ENCODE measurements around the gene LEKR1. TPM values are rescaled to one million over a fixed set of nuclear protein-coding genes. Genes with fewer than 3 reads are reported as not detected.

The LEKR1 gene
- total and polyA plus RNA-seq, 2 experiments from 2014 or later = 0.77 to 0.91 TPM

GRCh38 chr3:156978481-156978961 lies 152.4 kb downstream of the LEKR1 start:
- H3K27ac ChIP-seq = no peak overlapping the region
- TF ChIP-seq, protein P1, sequence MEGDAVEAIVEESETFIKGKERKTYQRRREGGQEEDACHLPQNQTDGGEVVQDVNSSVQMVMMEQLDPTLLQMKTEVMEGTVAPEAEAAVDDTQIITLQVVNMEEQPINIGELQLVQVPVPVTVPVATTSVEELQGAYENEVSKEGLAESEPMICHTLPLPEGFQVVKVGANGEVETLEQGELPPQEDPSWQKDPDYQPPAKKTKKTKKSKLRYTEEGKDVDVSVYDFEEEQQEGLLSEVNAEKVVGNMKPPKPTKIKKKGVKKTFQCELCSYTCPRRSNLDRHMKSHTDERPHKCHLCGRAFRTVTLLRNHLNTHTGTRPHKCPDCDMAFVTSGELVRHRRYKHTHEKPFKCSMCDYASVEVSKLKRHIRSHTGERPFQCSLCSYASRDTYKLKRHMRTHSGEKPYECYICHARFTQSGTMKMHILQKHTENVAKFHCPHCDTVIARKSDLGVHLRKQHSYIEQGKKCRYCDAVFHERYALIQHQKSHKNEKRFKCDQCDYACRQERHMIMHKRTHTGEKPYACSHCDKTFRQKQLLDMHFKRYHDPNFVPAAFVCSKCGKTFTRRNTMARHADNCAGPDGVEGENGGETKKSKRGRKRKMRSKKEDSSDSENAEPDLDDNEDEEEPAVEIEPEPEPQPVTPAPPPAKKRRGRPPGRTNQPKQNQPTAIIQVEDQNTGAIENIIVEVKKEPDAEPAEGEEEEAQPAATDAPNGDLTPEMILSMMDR (IDR thresholded peaks at IDR 0.05; ENCODE audit: low read depth, low read length) = no peak
- no peaks in the 10 kb centered on the region for H3K27me3 ChIP-seq
- H3K4me3 ChIP-seq = no peak overlapping the region
- H3K4me1 ChIP-seq (ENCODE audit: low read depth) = peaks cover 31% of the 10 kb centered on the region
- H3K9me3 ChIP-seq (ENCODE audit: low read depth) = no peaks in the 10 kb centered on the region
- H3K36me3 ChIP-seq = no peaks in the 10 kb centered on the region
- DNase-seq (ENCODE audit: low read depth in 1 of 2, low spot score in 1 of 2) = no peak

- H3K4me3 ChIP-seq = no peak overlapping the region
- H3K27me3 ChIP-seq = no peaks in the 10 kb centered on the region
- DNase-seq (ENCODE audit: low read depth in 1 of 2, low spot score in 1 of 2) = no peak
- TF ChIP-seq, protein P1 (IDR thresholded peaks at IDR 0.05; ENCODE audit: low read depth, low read length) = no peak
- no peak overlapping the region for H3K27ac ChIP-seq
- H3K4me1 ChIP-seq (ENCODE audit: low read depth) = peaks cover 14% of the 10 kb centered on the region
- no peaks in the 10 kb centered on the region for H3K9me3 ChIP-seq (ENCODE audit: low read depth)
- H3K36me3 ChIP-seq = no peaks in the 10 kb centered on the region
These were observed 154.9 kb downstream of the LEKR1 start for GRCh38 chr3:156981005-156981404.

DNA sequence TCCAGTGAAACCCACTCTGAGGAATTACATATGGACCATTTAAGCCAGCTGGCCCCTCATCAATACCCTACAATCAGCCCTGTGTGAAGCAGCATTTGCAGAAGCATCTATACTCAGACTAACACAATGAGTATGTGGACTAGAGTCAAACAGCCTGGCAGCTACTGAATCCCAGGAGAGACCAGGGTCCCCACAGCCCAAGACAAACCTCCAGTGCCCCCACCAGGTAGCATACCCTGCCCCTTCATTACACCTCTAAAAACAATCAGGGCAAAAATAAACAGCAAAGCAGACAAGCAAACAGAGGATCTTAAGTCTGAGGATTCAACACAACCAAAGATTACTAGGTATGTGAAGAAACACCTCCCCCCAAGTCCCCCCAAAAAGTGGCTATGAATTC lies 157.4 kb downstream of the LEKR1 start:
- no peak for DNase-seq (ENCODE audit: low read depth in 1 of 2, low spot score in 1 of 2)
- Histone ChIP-seq H3K27me3 (no peaks in the 10 kb centered on the region), H3K4me1 (ENCODE audit: low read depth) (peaks cover 12% of the 10 kb centered on the region), H3K4me3 (no peak overlapping the region), H3K36me3 (no peaks in the 10 kb centered on the region), H3K9me3 (ENCODE audit: low read depth) (no peaks in the 10 kb centered on the region), H3K27ac (no peak overlapping the region)
- TF ChIP-seq, protein P1 (IDR thresholded peaks at IDR 0.05; ENCODE audit: low read depth, low read length) = no peak

DNA sequence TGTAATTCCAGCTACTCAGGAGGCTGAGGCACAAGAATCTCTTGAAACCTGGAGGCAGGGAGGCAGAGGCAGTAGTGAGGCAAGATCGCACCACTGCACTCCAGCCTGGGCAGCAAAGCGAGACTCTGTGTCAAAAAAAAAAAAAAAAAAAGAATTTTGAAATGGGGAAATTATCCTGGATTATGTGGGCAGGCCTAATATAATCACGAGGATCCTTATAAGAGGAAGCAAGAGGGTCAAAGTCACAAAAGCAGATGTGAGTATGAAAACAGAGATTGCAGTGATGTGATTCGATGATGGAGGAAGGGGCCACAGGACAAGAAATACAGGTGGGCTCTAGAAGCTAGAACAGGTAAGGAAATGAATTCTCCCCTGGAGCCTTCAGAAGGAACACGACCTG lies 159.6 kb downstream of the LEKR1 start:
- TF ChIP-seq, protein P1 (IDR thresholded peaks at IDR 0.05; ENCODE audit: low read depth, low read length) = no peak
- H3K36me3 ChIP-seq = no peaks in the 10 kb centered on the region

GRCh38 chr3:156987946-156988345 lies 161.8 kb downstream of the LEKR1 start:
- H3K27ac ChIP-seq = no peak overlapping the region
- H3K27me3 ChIP-seq = no peaks in the 10 kb centered on the region
- TF ChIP-seq, protein P1 (IDR thresholded peaks at IDR 0.05; ENCODE audit: low read depth, low read length) = no peak
- no peaks in the 10 kb centered on the region for H3K4me1 ChIP-seq (ENCODE audit: low read depth)
- no peaks in the 10 kb centered on the region for H3K9me3 ChIP-seq (ENCODE audit: low read depth)
- H3K4me3 ChIP-seq = no peak overlapping the region
- no peak for DNase-seq (ENCODE audit: low read depth in 1 of 2, low spot score in 1 of 2)
- H3K36me3 ChIP-seq = no peaks in the 10 kb centered on the region

More for the DNA sequence above, 159.6 kb downstream of the LEKR1 start:
- Histone ChIP-seq H3K27me3 (no peaks in the 10 kb centered on the region), H3K4me3 (no peak overlapping the region), H3K9me3 (ENCODE audit: low read depth) (no peaks in the 10 kb centered on the region), H3K27ac (no peak overlapping the region), H3K4me1 (ENCODE audit: low read depth) (no peaks in the 10 kb centered on the region)
- no peak for DNase-seq (ENCODE audit: low read depth in 1 of 2, low spot score in 1 of 2)

- peaks cover 33% of the 10 kb centered on the region for H3K27me3 ChIP-seq
- TF ChIP-seq, protein P1 (IDR thresholded peaks at IDR 0.05; ENCODE audit: low read depth, low read length) = no peak
These were observed 171.2 kb downstream of the LEKR1 start for GRCh38 chr3:156997351-156997750.

More at GRCh38 chr3:156997351-156997750, 171.2 kb downstream of the LEKR1 start:
- H3K4me3 ChIP-seq = no peak overlapping the region
- H3K9me3 ChIP-seq (ENCODE audit: low read depth) = no peaks in the 10 kb centered on the region
- peak in 1 of 2 donors; percentile 48 for DNase-seq (ENCODE audit: low read depth in 1 of 2, low spot score in 1 of 2)
- H3K4me1 ChIP-seq (ENCODE audit: low read depth) = peaks cover 5% of the 10 kb centered on the region
- H3K27ac ChIP-seq = no peak overlapping the region
- H3K36me3 ChIP-seq = no peaks in the 10 kb centered on the region

Measured in cardiac muscle cell (in vitro differentiated cells and primary cell).